Adipocyte (in vitro differentiated cells): Measurements from ENCODE around the gene OPHN1.
"Not testable (repeated sequence)": the region's sequence is repeated elsewhere in the genome, so short reads cannot be mapped to it uniquely, and the experiment has no call there.

Source experiments
- DNase-seq: peaks from one replicate; pipeline ENCODE4 v3.0.0-alpha.2; 2015; ENCODE audit warnings: low read depth
- H3K27me3 ChIP-seq: replicated peaks from 2 replicates; pipeline ENCODE4 v1.7.0; 2013; ENCODE audit warnings: mild to moderate bottlenecking, low read length, moderate library complexity; ENCODE audit not compliant: control insufficient read depth, insufficient read depth
- H3K36me3 ChIP-seq: 2 replicates; pipeline ENCODE4 v1.7.0; 2013; ENCODE audit warnings: low read length, mild to moderate bottlenecking, moderate library complexity; ENCODE audit not compliant: control insufficient read depth, insufficient read depth, severe bottlenecking
- H3K4me1 ChIP-seq: 2 replicates; pipeline ENCODE4 v1.7.0; 2013; ENCODE audit warnings: mild to moderate bottlenecking, low read length, moderate library complexity; ENCODE audit not compliant: control insufficient read depth, insufficient read depth
- H3K4me3 ChIP-seq: 2 replicates; pipeline ENCODE4 v1.7.0; 2013; ENCODE audit warnings: mild to moderate bottlenecking, low read length, moderate library complexity
- H3K9ac ChIP-seq: 2 replicates; pipeline ENCODE4 v1.7.0; 2013; ENCODE audit warnings: mild to moderate bottlenecking, low read length, moderate library complexity
- H3K9me3 ChIP-seq: 2 replicates; pipeline ENCODE4 v1.7.0; 2013; ENCODE audit warnings: mild to moderate bottlenecking, low read length, moderate library complexity; ENCODE audit not compliant: control insufficient read depth

The OPHN1 gene

DNA sequence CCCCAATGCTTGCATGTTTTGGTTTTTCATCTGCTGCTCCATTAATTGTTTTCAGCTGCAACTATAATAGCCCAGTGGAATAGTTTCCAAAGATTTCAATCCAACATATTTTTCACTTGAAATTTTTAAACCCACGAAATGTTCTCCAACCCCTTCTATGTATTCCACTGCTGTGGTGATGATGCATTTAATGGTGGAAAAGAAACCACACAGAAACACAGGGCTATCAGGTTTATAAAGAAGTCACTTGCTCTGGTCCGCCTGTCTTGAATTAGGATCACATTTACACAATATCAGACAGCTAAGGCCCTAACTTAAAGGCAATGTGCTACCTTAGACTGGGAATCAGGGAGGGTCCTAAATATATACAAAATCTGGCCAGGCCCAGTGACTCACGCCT is 35.0 kb downstream of the OPHN1 start:
- no peak for DNase-seq
- no peaks in the 10 kb centered on the region for H3K9me3 ChIP-seq

DNA sequence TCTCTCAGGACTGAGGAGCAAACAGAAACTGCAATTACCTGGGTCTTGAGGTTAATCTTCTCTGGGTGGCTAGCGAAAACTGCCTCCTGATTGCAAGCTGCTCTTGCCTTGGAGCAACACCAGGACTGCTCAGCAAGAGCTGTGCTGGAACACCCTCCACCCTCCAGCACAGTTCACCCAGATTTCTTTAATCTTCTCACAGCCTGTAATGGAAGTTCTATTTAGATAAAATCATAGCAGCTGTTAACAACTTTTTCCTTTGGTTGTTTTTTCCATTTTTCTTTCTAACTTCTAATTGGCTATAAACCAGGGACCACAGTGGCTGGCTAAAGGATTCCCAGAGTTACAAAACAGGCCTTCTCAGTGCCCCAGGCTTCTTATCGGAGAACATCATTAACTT is 36.3 kb downstream of the OPHN1 start:
- peak; percentile 42 for DNase-seq
- peaks cover 4% of the 10 kb centered on the region for H3K4me1 ChIP-seq
- peak overlapping the region; percentile 25 for H3K9ac ChIP-seq

More for the DNA sequence above, 35.0 kb downstream of the OPHN1 start:
- H3K9ac ChIP-seq, result no peak overlapping the region
- H3K27me3 ChIP-seq, result no peaks in the 10 kb centered on the region
- peaks cover 4% of the 10 kb centered on the region for H3K4me1 ChIP-seq
- no peaks in the 10 kb centered on the region for H3K36me3 ChIP-seq
- no peak overlapping the region for H3K4me3 ChIP-seq

DNA sequence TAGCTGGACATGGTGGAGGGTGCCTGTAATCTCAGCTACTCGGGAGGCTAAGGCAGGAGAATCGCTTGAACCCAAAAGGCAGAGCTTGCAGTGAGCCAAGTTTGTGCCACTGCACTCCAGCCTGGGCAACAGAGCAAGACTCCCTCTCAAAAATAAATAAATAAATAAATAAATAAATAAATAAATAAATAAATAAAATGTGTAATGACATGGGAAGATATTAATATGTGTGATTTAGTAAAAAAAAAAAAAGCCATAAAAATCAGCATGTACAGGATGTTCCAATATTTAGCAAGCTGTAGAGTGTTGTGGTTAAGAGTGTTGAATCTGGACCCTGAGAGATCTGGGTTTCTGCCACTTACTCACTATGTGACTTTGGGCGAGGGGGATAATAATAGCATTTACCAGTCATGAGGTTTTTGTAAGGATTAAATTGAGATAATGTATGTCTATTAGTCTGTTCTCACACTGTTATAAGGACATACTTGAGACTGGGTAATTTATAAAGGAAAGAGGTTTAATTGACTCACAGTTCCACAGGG is 43.8 kb downstream of the OPHN1 start:
- H3K9me3 ChIP-seq, DNase-seq, H3K4me1 ChIP-seq, H3K4me3 ChIP-seq, H3K36me3 ChIP-seq, H3K9ac ChIP-seq: not testable (repeated sequence)
- H3K27me3 ChIP-seq, result peaks cover 11% of the 10 kb centered on the region

More for the DNA sequence above, 36.3 kb downstream of the OPHN1 start:
- no peak overlapping the region for H3K4me3 ChIP-seq
- H3K9me3 ChIP-seq, result no peaks in the 10 kb centered on the region
- H3K27me3 ChIP-seq, result no peaks in the 10 kb centered on the region
- H3K36me3 ChIP-seq, result no peaks in the 10 kb centered on the region

DNA sequence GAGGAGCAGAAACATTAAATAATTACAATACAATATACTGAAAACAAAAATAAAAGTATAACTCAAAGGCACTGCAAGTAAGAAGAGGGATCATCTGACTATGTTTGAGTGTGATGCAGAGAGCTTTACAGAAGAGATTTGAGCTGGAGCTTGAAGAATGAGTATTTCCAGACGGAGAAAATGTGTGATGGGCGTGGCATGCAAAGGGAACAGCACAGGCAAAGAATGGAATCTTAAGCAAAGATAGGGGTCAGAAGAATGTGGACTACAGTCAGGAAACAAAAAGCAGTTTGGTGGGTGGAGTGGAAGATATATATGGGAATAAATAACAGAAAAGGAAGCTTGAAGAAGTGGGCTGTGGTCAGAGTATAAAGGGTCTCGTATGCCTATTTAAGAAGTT is 45.5 kb downstream of the OPHN1 start:
- H3K4me1 ChIP-seq, result peaks cover 6% of the 10 kb centered on the region
- no peak overlapping the region for H3K9ac ChIP-seq
- no peak overlapping the region for H3K4me3 ChIP-seq
- peaks cover 11% of the 10 kb centered on the region for H3K27me3 ChIP-seq
- no peaks in the 10 kb centered on the region for H3K36me3 ChIP-seq
- no peaks in the 10 kb centered on the region for H3K9me3 ChIP-seq
- peak; percentile 36 for DNase-seq

DNA sequence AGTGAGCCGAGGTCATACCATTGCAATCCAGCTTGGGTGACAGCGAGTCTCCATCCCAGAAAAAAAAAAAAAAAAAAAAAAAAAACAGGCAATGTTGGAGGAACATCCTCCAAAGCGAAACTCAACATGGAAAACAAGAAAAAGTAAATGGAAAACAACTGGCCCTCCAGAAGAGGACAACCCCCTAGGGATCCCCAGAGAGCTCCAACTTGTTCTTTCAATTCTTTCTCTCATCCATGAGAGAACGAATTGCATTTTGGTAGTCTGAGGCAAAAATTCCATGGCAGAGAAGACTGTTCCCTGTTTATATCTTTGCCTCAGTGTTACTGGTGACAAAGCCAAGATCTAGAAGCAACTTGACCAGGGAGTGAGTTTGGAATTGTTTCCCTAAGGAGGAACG is 49.8 kb downstream of the OPHN1 start:
- no peak for DNase-seq
- Histone ChIP-seq H3K4me3 (no peak overlapping the region), H3K9me3 (no peaks in the 10 kb centered on the region), H3K4me1 (peaks cover 6% of the 10 kb centered on the region), H3K36me3 (no peaks in the 10 kb centered on the region), H3K27me3 (peaks cover 4% of the 10 kb centered on the region), H3K9ac (no peak overlapping the region)

DNA sequence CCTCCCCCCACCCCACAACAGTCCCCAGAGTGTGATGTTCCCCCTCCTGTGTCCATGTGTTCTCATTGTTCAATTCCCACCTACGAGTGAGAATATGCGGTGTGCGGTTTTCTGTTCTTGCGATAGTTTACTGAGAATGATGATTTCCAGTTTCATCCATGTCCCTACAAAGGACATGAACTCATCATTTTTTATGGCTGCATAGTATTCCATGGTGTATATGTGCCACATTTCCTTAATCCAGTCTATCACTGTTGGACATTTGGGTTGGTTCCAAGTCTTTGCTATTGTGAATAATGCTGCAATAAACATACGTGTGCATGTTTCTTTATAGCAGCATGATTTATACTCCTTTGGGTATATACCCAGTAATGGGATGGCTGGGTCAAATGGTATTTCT is 55.7 kb downstream of the OPHN1 start:
- H3K4me3 ChIP-seq, H3K9me3 ChIP-seq, DNase-seq, H3K27me3 ChIP-seq, H3K36me3 ChIP-seq, H3K9ac ChIP-seq, H3K4me1 ChIP-seq: not testable (repeated sequence)

DNA sequence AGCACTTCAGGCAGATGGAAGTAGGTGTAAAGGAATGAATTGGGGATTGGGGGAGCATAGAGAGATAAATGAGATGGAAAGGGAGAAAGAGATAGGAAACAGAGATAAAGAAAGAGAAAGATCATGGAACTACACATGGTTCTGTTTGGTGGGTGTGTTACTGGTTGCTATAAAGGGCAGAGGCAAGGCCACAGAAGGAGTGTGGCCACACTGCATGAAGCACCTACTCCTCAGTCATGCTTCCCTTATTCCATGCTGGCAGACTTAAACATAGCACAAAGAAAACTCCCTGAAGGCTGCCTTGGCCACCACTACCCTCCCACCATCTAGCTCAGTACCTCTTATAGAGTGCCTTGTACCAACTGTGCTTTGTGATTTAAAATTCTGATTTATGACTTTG is 56.9 kb downstream of the OPHN1 start:
- no peak overlapping the region for H3K4me3 ChIP-seq
- no peaks in the 10 kb centered on the region for H3K4me1 ChIP-seq
- no peaks in the 10 kb centered on the region for H3K36me3 ChIP-seq
- no peaks in the 10 kb centered on the region for H3K27me3 ChIP-seq
- H3K9me3 ChIP-seq, result no peaks in the 10 kb centered on the region
- no peak for DNase-seq
- no peak overlapping the region for H3K9ac ChIP-seq

DNA sequence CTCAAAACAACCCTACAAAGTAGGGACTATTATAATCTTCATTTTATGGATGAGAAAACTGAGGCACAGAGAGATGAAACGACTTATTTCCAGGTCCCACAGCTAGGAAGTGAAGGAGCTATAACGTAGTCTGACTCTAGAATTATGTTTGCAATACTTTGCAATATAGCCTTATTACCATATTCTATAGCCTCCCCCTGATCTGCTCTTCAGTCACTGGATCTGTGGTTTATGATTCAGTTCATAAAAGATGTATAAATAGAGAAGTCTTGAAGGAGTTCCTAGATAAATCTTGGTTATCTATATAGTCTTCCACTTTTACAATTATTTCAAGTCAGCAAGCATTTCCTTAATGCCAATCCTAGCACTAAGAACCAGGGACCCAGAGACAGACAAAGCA is 57.5 kb downstream of the OPHN1 start:
- Histone ChIP-seq H3K4me3 (no peak overlapping the region), H3K9ac (no peak overlapping the region), H3K27me3 (no peaks in the 10 kb centered on the region), H3K36me3 (no peaks in the 10 kb centered on the region), H3K9me3 (no peaks in the 10 kb centered on the region), H3K4me1 (no peaks in the 10 kb centered on the region)
- no peak for DNase-seq

DNA sequence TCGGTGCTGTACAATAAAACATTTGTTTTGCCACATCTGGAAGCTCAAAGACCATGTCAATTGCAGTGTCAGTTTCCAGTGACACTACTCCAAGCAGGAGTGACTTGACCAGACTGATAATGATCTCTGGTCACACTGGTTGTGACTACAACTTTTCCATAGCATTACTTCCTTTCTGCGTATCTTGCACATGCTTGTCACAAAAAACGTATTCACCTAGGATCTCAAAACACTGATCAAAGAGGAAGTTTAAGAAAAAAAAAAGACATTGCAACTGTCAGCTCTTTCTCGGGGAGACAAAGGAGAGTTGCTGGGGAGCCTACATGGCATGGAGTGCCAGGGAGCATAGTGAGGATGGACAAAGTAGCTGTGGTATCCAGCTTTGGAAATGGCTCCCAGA is 60.6 kb downstream of the OPHN1 start:
- H3K36me3 ChIP-seq, result no peaks in the 10 kb centered on the region
- H3K9me3 ChIP-seq, result peaks cover 12% of the 10 kb centered on the region
- no peak for DNase-seq
- H3K4me3 ChIP-seq, result no peak overlapping the region
- no peaks in the 10 kb centered on the region for H3K4me1 ChIP-seq
- no peak overlapping the region for H3K9ac ChIP-seq
- H3K27me3 ChIP-seq, result no peaks in the 10 kb centered on the region

DNA sequence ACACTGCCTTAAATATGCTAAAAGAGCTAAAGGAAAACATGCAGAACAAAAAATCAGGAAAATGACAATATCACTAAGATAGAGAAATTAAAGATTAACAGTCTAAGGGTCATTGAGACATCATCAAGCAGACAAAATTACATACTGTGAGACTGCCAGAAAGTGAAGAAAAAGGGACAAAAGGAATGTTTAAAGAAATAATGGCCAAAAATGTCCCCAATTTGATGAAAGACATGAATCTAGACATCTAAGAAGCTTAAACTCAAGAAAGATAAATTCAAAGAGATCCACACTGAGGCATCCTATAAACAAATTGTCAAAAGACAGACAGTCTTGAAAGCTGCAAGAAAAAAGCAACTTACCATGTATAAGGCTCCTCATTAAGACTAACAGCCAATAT is 63.7 kb downstream of the OPHN1 start:
- DNase-seq, result no peak
- no peak overlapping the region for H3K4me3 ChIP-seq
- no peaks in the 10 kb centered on the region for H3K27me3 ChIP-seq
- no peaks in the 10 kb centered on the region for H3K36me3 ChIP-seq
- H3K4me1 ChIP-seq, result no peaks in the 10 kb centered on the region
- H3K9ac ChIP-seq, result no peak overlapping the region
- H3K9me3 ChIP-seq, result peaks cover 12% of the 10 kb centered on the region

DNA sequence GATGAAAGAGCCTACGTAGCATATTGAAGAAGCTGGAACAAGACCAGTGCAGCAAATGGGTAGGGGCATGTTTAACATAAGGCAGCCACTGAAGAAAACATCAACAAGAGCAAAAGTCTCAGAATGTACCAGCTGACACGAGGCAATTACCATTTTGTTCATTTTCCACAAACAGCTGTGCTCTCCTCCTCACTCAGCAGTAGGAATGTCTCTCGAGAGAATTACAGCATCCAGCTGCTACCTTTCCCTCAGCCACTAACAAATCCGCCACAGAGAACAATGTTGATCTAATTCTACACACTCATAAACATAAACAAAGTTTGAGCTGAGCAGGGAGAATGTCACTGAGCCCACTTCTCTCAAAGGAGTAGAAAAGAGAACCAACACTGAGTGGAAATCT is 68.0 kb downstream of the OPHN1 start:
- DNase-seq, result peak; percentile 4
- no peaks in the 10 kb centered on the region for H3K27me3 ChIP-seq
- no peaks in the 10 kb centered on the region for H3K4me1 ChIP-seq
- no peak overlapping the region for H3K4me3 ChIP-seq
- H3K36me3 ChIP-seq, result no peaks in the 10 kb centered on the region
- peaks cover 12% of the 10 kb centered on the region for H3K9me3 ChIP-seq
- no peak overlapping the region for H3K9ac ChIP-seq

DNA sequence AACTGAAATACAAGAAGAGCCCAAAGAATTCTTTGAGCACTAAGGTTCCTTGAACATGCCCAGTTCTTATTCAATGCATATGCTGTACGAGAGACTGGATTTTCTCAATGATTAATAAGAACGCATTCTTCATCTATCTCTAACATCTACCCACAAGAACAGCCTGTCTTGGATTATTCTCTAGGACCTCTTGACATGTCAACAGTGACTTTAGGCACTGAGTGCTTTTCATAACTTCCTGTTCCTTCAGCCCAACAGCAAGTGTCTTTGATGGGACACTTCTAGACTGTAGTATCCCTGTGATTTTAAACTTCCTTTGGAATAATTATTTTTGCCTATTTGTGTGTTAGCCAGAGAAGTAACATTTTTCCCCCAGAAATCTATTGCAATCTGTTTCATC is 69.3 kb downstream of the OPHN1 start:
- DNase-seq, result no peak

More for the DNA sequence above, 69.3 kb downstream of the OPHN1 start:
- H3K9ac ChIP-seq, result no peak overlapping the region
- no peaks in the 10 kb centered on the region for H3K27me3 ChIP-seq
- H3K9me3 ChIP-seq, result peaks cover 4% of the 10 kb centered on the region
- H3K4me1 ChIP-seq, result no peaks in the 10 kb centered on the region
- H3K36me3 ChIP-seq, result no peaks in the 10 kb centered on the region
- H3K4me3 ChIP-seq, result no peak overlapping the region
